Caco-2 (cell line): ENCODE results near the gene MORN5. TPM values are rescaled to one million over a fixed set of nuclear protein-coding genes. Genes with fewer than 3 reads are reported as not detected.

ENCODE experiments used
- BruUV-seq: library from RNA; stranded (reverse); fragments of 400-500 nt; replicated peaks from 2 replicates; lab custom pipeline; 2021; lab: Mats Ljungman, UMichigan
- CTCF ChIA-PET: fragments of 300-600 bp; sonication (Branson Sonifier 250); formaldehyde crosslinking; loops from one replicate; lab custom pipeline; 2022; ENCODE audit warnings: antibody characterized with exemption; lab: Charles Lee
- POLR2A ChIA-PET: fragments of 300-600 bp; sonication (Branson Sonifier 250); formaldehyde crosslinking; loops from one replicate; lab custom pipeline; 2022; ENCODE audit warnings: antibody characterized with exemption; lab: Charles Lee
- DNase-seq, 2 experiments: peaks; one replicate each; pipeline versions ENCODE4 v3.0.0 to v3.0.0-alpha.2; 2020 to 2022
- H3K27me3 ChIP-seq: replicated peaks from 2 replicates; pipeline ENCODE4 v1.6.0; 2011; ENCODE audit warnings: low read length; ENCODE audit not compliant: control insufficient read depth, insufficient read depth
- H3K36me3 ChIP-seq: 2 replicates; pipeline ENCODE4 v1.5.1; 2011; ENCODE audit warnings: low read length; ENCODE audit not compliant: control insufficient read depth, insufficient read depth
- H3K4me1 ChIP-seq: fragments of 250-450 bp; sonication (Bioruptor Pico); 2 replicates; pipeline ENCODE4 v1.5.1; 2020; ENCODE audit warnings: mild to moderate bottlenecking
- H3K4me3 ChIP-seq: 2 replicates; pipeline ENCODE4 v1.5.1; 2011; ENCODE audit warnings: low read depth, mild to moderate bottlenecking, control low read depth, low read length
- H3K9me3 ChIP-seq: fragments of 250-450 bp; sonication (Bioruptor Pico); 2 replicates; pipeline ENCODE4 v1.5.1; 2020; ENCODE audit warnings: mild to moderate bottlenecking, moderate library complexity
- H3K27ac Mint-ChIP-seq: one replicate; pipeline ENCODE4 v1.8.0; 2022; ENCODE audit warnings: mixed read lengths; ENCODE audit not compliant: unreplicated experiment
- H3K27me3 Mint-ChIP-seq: one replicate; pipeline ENCODE4 v1.8.0; 2022; ENCODE audit warnings: mixed read lengths; ENCODE audit not compliant: insufficient read depth, unreplicated experiment
- H3K36me3 Mint-ChIP-seq: one replicate; pipeline ENCODE4 v1.8.0; 2022; ENCODE audit warnings: mild to moderate bottlenecking, mixed read lengths; ENCODE audit not compliant: insufficient read depth, unreplicated experiment
- H3K4me1 Mint-ChIP-seq: one replicate; pipeline ENCODE4 v1.8.0; 2022; ENCODE audit warnings: low read depth, mixed read lengths; ENCODE audit not compliant: unreplicated experiment
- H3K4me3 Mint-ChIP-seq: one replicate; pipeline ENCODE4 v1.8.0; 2022; ENCODE audit warnings: mild to moderate bottlenecking, moderate library complexity, mixed read lengths; ENCODE audit not compliant: unreplicated experiment
- H3K9me3 Mint-ChIP-seq: one replicate; pipeline ENCODE4 v1.8.0; 2022; ENCODE audit warnings: mixed read lengths; ENCODE audit not compliant: unreplicated experiment
- CTCF ChIP-seq, 2 experiments: fragments of 200-600 bp in 1 of 2; IDR thresholded peaks; 1 replicate in 1 of 2; 2 replicates in 1 of 2; pipeline versions ENCODE4 v1.5.1 to v1.8.0; 2011 to 2022; ENCODE audit warnings: antibody characterized with exemption in 1 of 2, control low read depth in 1 of 2, inconsistent platforms in 1 of 2, low read depth in 1 of 2, low read length in 1 of 2, mild to moderate bottlenecking in 1 of 2, moderate library complexity in 1 of 2; ENCODE audit not compliant: insufficient read depth in 1 of 2, severe bottlenecking in 1 of 2, unreplicated experiment in 1 of 2
- intact Hi-C: fragments of 100-400 bp; cut with micrococcal nuclease; formaldehyde crosslinking; loops from one replicate; pipeline ENCODE4 v1.10.0; 2022; ENCODE audit not compliant: unreplicated experiment
- total RNA-seq: library from RNA; stranded (reverse); gene quantifications from 2 replicates; pipeline ENCODE4 v1.2.3, GENCODE V29; 2022

The MORN5 gene
- total RNA-seq, 1 experiment from 2014 or later: not detected

GRCh38 chr9:122219856-122220672, 60.4 kb downstream of the MORN5 start:
- POLR2A ChIA-PET: no interaction called here
- H3K27me3 Mint-ChIP-seq: peaks cover 3% of the 10 kb centered on the region

GRCh38 chr9:122220673-122221182, 61.0 kb downstream of the MORN5 start:
- H3K4me3 Mint-ChIP-seq: no peak overlapping the region

More at GRCh38 chr9:122219856-122220672, 60.4 kb downstream of the MORN5 start:
- Histone ChIP-seq H3K36me3 (no peaks in the 10 kb centered on the region), H3K4me3 (no peak overlapping the region), H3K9me3 (no peaks in the 10 kb centered on the region), H3K4me1 (no peaks in the 10 kb centered on the region), H3K27me3 (no peaks in the 10 kb centered on the region)
- BruUV-seq: no TSS peak
- intact Hi-C loops: no loop called here
- Mint-ChIP-seq H3K9me3 (no peaks in the 10 kb centered on the region), H3K36me3 (no peaks in the 10 kb centered on the region), H3K27ac (no peak overlapping the region), H3K4me1 (no peaks in the 10 kb centered on the region), H3K4me3 (no peak overlapping the region)
- CTCF ChIA-PET: no interaction called here
- TF ChIP-seq CTCF (IDR thresholded peaks at IDR 0.05; ENCODE audit: insufficient read depth in 1 of 2, low read depth in 1 of 2, low read length in 1 of 2, severe bottlenecking in 1 of 2, unreplicated experiment in 1 of 2): no peak
- no peak for DNase-seq

More at GRCh38 chr9:122220673-122221182, 61.0 kb downstream of the MORN5 start:
- no peaks in the 10 kb centered on the region for H3K9me3 Mint-ChIP-seq
- H3K4me3 ChIP-seq: no peak overlapping the region
- no peak for DNase-seq
- no peaks in the 10 kb centered on the region for H3K4me1 ChIP-seq
- intact Hi-C loops: no loop called here
- CTCF ChIA-PET: no interaction called here
- POLR2A ChIA-PET: no interaction called here
- no peaks in the 10 kb centered on the region for H3K27me3 Mint-ChIP-seq
- no peak overlapping the region for H3K27ac Mint-ChIP-seq
- no peaks in the 10 kb centered on the region for H3K36me3 Mint-ChIP-seq
- no TSS peak for BruUV-seq
- no peaks in the 10 kb centered on the region for H3K27me3 ChIP-seq
- no peak for TF ChIP-seq CTCF (IDR thresholded peaks at IDR 0.05; ENCODE audit: insufficient read depth in 1 of 2, low read depth in 1 of 2, low read length in 1 of 2, severe bottlenecking in 1 of 2, unreplicated experiment in 1 of 2)
- no peaks in the 10 kb centered on the region for H3K36me3 ChIP-seq
- no peaks in the 10 kb centered on the region for H3K4me1 Mint-ChIP-seq
- H3K9me3 ChIP-seq: no peaks in the 10 kb centered on the region
